NCI-H1092 treated with DMSO at 0.1 percent for 48 hours (cell line): ENCODE data around the gene RASL12.
A peak's percentile ranks its signal among the peaks of the same experiment; 100 is the strongest.
"Not testable (repeated sequence)": the region's sequence is repeated elsewhere in the genome, so short reads cannot be mapped to it uniquely, and the experiment has no call there.

Experiments used
- DNase-seq: peaks from one replicate; lab custom pipeline; 2025; lab: John Stamatoyannopoulos, UW

Gene RASL12

GRCh38 chr15:65028921-65029735, 38.7 kb downstream of the RASL12 start, which contains the start of gene MTFMT:
MTFMT (minus strand) TSS chr15:65029639; CDS start chr15:65029613, 26 bp downstream.
- DNase-seq, result peak; percentile 59

DNA sequence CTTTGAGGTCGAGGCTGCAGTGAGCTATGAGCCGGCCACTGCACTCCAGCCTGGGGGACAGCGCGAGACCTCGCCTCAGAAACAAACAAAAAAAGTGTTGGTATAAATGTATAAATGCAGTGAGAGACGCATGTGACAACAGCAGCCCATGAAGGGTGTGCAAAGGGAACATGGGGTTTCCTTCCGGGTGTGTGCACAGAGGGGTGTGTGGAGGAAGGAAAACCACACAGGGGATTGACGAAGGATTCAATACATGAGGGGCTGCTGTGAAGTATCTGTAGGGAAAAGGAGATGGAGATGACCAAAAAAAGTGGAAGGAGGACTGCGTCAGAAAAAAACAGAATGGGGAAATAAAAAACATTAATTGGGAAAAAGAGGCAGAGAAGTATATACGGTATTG, 39.5 kb downstream of the RASL12 start:
- no peak for DNase-seq

- no peak for DNase-seq
Observed at GRCh38 chr15:65027593-65027992, 40.2 kb downstream of the RASL12 start.

GRCh38 chr15:65026756-65027155, 41.0 kb downstream of the RASL12 start:
- no peak for DNase-seq

DNA sequence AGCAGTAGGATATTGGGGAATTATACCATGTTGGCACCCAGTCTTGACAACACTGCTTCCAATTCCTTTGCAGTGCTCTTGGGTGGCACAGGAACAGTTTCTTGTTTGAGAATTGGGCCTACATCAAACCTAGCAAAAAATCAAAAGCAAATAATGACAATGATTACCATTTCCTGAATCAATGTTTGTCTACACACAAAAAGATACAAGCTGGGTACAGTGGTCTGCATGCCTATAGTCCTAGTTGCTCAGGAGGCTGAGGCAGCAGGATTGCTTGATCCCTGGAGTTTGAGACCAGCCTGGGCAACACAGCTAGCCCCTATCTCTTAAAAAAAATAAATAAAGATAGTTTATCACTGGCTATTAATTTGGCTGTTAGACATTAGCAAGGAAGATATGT, 46.3 kb downstream of the RASL12 start:
- no peak for DNase-seq

GRCh38 chr15:65020419-65020818, 47.4 kb downstream of the RASL12 start:
- no peak for DNase-seq

DNA sequence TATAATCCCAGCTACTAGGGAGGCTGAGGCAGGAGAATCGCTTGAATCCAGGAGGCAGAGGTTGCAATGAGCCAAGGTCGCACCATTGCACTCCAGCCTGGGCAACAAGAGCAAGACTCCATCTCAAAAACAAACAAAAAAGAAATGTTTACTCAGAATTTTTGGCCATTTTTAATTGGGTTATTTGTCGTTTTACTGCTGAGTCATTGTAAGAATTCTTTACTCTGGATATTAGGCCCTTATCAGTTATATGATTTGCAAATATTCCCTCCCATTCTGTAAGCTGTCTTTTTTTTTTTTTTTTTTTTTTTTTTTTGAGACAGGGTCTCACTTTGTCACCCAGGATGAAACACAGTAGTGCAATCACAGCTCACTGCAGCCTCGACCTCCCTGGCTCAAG, 56.6 kb downstream of the RASL12 start:
- not testable (repeated sequence) for DNase-seq

DNA sequence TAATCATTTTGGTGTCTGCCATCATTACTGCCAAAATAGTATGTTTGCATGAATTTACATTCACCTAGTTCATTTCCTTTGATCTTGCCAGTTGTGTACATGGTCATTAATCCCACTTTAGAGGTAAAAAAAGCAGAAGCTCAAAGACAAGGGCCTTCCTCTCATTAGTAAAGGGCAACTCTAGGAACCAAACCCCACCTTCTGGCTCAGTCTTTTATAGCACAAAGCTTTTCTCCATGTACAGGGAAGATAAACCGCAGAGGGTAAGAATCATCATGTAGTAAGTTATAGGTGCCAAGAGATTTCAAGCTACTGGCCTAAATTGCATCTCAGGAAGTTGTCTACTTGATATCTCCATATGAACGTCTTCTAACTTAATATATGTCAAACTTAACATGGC, 58.8 kb downstream of the RASL12 start:
- DNase-seq, result no peak

DNA sequence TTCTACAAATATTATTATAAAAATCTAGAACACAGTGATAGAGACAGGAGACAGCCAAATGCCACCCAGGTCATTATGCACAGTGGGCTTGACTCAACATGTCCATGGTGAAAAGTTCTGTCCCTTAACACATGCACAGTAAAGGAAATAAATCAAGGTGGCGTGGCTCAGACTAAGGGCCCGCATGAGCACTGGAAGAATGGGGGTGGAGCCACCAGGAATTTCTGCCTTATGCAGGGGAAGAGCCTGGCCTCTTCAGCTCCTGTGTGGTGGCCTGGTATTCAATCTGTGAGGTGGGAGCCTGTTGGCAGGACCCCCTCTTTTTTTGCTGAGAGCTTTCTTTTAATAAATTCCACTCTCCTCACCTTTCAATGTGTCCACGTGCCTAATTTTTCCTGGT, 60.9 kb downstream of the RASL12 start:
- DNase-seq, result no peak

DNA sequence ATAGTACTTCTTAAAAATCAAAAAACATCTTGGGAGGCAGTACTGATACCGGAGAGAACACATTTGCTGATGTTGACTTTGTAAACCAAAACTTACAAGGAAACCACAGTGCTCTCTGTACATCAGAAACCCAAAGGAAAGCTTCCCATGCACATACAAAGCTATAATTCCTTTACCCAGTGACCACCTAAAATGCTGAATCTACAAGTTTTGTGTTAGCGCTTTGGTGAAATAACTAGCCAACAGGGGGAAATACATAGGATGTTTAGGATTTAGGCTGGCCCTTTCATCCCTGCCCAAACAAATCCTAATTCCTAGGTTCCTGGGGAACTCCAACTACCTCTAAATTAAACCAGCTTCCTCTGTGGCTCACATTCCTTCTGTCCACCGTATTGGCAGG, 62.8 kb downstream of the RASL12 start:
- no peak for DNase-seq
